ENCODE measurements around the gene ALX4.

- TF ChIP-seq TAF1 (IDR thresholded peaks at IDR 0.05; ENCODE audit: borderline replicate concordance, low read depth, low read length) (no peak), POLR2A (IDR thresholded peaks at IDR 0.05; ENCODE audit: low read depth, low read length) (no peak), POLR2AphosphoS5 (IDR thresholded peaks at IDR 0.05; ENCODE audit: low read depth, low read length) (no peak)
Measured at GRCh38 chr11:44326615-44327475, 16.9 kb upstream of the ALX4 start.

All from GM12892 (cell line).